ENCODE data around the gene GBGT1.

GBGT1 gene

DNA sequence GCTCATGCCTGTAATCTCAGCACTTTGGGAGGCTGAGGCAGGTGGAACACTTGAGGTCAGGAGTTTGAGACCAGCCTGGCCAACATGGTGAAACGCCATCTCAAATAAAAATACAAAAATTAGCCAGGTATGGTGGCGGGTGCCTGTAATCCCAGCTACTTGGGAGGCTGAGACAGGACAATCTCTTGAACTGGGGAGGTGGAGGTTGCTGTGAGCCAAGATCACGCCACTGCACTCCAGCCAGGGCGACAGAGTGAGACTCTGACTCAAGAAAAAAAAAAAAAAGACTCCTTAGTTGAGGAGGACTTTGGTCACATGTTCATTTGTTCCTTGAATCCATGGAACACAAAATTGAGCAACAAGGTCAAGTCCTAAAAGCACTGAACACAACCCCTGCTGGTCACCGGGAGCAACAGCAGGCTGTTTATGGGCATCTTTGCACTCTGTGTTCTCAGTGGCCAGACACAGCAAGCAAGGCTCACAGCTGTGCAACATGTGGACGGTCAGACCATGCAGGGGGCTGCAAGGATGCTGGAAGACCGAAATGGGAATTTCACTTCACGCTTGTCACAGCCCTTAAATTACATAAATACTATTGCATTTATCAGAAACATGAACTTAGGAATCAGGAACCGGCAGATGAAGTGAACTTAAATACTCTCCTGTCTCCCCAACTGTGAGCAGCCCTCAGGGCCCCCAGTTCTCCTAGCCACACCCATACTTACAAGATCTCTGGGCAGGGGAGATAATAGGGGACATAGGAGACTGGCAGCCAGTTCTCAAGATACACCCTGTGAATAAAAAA lies 2.8 kb downstream of the GBGT1 start:
- DNase-seq = peak; percentile 75

DNA sequence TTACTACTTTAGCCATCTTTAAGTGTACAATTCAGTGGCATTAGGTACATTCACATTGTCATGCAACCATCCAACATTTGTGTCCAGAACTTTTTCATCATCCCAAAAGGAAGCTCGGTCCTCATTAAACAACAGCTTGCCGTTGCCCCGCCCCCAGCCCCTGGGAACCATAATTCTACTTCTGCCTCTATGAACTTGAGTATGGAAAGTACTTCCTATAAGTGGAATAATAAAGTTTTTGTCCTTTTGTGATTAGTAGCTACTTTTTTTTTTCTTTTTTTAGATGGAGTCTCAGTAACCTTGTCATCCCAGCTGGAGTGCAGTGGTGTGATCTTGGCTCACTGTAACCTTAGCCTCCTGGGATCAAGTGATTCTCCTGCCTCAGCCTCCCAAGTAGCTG lies 5.0 kb downstream of the GBGT1 start:
- no peak for DNase-seq

DNA sequence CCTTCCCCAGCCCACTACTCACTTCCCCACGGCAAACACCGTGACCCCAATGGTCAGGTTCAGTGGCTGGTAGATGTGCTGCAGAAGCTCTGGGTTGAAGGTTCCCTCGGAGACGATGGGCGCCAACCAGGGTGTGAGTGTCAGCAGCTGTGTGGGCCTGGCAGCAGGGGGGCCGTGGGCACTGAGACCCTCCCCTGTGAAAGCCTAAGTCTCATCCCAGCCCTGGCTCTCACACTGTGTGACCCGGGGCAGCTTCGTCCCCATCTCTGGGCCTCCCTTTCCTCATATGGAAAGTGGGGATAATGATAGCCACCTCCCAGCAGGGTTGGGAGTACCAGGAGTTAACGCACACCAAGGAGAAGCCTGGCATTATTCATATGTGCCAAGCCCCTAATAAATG lies 8.6 kb downstream of the GBGT1 start:
- DNase-seq = no peak

DNA sequence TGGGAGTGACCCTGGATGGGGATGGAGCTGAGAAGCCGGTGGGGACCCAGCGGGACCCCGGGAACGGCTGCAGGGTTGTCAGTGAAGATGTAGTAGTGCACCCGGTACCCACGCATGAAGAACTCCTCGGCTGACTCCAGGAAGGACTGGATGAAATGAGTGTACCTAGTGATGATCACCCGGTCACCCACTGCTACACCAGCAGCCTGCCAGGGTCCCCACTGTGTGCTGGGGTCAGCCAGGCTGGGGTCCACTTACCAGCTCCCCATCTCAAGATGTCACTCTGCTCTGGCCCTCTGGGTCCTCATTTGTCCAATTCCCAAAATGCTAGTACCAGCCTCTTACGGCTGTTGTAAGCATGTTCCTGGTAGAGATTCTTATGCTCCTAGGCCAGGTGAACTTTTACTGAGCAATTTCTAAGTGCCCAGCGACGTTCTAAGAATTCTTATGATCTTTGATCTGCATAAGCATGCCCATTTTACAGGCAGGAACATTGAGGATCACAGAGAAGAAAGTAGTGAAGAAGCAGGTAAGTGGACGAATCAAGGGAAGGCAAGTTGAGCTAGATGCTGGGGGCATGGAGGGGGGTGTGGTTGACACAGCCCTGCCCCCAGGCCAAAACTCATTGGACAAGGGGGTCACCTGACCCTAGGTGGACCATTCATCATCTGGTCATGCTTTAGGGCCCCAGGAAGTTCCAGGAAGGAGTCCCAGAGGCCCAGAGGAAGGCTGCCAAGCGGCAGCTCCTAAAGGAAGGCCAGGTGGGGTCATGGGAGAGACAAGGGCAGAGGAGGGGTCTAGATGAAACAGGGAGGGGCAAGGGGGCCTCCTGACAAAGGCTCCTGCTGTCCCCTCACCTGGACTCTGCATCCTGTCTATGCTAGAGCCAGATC lies 9.4 kb downstream of the GBGT1 start:
- DNase-seq = no peak

DNA sequence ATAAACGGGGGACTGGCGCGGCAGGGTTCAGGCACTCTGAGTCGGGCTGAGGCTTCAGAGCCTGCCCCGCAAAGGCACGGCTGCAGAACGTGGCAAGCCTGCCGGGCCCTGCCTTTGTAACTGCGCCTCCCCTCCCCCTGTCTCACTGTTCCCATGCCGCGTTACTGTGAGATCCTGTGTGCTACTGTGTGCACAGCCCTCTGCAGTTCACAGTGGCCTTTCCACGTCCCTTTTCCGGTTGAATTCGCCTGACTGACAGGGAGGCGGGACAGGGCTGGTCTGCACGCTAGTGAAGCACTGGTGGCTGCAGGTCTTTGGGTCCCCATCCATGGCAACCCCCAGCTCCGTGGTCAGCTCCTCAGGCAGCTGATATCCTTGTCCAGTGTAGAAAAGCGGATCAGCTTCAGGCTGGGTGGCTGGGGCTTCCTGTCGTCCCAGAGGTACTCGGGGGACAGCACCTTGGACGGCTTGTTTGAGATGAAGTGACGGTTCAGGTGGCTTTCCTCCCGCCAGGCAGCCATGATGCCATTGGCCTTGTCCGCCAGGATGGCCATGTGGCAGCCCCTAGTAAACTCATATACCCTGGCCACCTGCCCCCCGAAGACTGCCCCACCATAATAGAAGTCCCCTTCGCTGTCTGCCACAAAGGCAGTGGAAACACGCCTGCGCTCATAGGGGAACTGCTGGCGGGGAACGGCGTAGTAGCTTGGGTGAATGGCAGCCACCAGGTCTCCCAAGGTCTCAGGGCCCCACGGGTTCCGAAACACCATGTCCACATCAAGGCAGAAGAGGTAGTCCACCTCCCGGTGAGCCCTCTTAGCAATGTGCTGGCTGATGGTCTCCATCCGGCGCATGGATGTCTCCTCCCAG lies 10.3 kb downstream of the GBGT1 start:
- no peak for DNase-seq

DNA sequence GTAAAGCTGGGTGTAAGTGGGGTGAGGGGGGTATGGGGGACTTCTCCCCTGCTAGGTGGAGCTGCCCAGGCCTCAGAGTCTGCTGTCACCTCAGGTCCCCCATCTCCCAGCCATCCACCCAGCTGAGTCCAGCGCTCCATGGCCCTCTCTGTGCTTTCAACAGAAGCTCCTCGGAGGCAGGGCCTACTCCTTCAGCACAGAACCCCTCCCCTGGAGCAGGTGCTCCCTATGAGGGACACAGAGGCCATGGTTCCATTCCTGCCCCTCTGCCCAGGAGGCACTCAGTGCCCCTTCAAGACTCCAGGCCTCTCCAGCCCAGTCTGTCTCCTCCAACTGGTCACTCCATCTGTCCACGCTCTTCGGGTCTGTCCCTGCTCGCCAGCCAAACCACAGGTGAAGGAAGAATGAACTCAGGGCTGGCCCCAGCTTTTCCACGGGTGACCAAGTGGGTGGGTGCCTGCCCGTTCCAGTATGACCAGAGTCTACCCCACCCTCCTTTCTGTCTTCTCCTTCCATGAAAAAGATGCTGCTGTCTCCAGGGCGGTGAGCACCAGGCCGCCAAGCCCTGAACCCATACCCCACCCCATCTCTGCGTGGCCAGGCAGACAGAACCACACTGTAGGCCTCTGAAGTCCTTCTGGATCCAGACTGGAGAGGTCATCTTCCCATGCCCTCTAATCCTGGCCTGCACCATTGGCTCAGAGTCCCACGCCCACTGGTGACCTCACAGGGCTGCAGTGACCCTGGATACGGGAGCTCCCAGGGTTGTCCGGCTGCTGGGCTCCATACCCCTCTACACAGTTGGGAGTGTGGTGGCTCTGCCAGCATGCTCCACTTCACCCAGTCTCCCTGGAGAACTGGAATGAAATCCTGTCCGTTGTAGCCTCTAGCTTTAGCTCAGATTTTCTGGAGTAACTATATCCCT lies 11.9 kb downstream of the GBGT1 start:
- no peak for DNase-seq

DNA sequence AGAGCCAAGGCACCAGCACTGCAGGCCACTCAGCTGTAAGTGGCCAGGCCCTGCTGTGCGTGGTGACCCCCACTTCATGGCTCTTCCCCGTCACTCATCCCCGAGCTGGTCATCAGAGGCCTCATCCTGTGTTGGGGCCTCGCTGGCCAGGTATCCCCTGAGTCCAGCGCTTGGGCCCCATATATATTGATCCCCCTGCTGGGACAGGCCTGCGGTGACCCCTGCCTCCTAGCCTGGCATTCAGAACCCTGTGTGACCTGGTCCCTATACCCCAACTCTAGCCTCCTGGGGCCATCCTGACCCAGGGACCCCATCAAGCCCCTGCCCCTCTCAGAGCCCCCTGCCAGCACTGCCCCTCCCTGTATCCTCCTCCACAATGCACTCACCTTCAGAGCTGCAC lies 12.7 kb downstream of the GBGT1 start:
- no peak for DNase-seq

DNA sequence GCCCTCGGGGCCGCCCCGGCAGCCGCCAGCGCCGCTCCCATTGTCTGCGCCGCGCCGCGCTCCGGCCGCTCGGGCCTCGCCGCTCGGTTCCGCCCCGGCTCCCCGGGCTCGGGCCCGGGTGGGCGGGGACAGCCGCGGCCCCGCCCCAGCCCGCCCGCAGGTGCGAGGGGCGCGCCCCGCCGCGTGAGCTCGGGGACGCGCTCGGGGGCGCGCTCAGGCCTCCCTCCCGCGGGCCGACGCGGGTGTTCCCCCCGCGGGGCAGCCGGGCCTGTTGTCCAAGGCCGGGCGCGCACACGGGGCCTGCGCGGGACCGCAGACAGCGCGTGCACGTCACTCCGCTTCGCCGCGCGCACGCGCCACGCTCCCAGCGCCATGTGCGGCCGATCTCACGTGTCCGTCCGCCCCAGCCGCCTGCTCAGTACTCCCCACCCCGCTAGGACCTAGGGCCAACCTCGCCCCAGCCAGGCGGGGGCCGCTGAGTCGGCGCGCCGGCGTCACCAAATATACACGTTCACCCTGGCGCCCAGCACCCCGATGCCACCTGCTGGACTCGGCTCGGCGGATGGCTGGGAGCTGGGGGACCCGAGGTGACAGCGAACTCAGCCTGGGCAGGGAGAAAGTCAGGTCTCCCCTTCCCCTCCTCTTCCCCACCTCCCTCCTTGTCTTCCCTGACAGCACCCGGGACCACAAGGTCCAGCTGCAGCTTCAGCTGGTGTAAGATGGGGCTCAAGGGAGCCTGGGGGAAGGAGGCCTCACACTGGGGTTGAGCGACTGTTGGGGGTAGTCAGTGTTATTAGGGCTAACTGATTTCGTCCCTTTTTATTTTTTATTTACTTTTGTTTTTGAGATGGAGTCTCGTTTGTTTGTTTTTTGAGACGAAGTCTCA lies 14.3 kb downstream of the GBGT1 start:
- peak; percentile 87 for DNase-seq

DNA sequence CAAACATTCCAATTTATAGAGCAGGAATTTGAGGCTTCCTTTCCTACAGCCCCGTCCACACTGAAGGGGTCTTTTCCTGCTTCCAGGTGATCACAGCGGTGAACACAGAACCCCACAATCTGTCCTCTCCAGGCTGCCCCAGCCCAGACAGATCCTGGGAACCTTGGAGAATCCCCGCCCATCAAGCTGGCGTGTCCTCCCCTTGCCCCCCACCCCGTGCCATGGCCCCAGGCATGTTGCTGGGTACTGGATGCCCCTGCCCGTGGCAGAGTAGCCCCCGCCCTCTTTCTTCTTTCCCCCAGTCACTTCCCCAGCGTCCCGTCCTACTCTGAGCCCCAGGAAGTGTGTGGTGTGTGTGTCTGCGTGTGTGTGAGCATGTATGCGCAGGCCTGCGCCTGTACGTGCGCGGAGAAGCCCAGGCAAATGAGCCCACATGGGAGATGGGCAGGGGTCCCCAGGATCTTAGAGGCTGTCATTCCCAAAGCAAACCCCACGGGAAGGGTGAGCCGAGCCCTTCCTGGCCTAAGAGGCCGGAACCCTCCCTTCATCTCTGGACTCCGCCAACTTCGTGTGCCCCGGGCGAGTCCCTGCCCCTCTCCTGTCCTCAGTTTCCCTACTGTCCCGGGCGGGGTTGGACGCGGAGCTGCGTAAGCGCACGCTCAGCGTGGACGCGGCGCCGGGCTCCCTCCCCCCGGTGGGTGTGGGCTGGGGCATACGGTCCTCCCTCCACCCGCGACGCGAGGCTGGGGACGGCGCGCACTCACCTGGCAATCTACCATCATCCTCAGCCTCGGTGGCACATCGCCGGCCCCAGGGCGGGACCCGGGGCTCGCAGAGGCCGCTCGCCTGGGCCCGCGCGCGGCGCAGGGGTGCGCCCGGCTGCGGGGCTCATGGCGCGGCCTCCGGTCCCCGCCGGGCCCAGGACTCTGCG lies 15.2 kb downstream of the GBGT1 start:
- peak; percentile 37 for DNase-seq

DNA sequence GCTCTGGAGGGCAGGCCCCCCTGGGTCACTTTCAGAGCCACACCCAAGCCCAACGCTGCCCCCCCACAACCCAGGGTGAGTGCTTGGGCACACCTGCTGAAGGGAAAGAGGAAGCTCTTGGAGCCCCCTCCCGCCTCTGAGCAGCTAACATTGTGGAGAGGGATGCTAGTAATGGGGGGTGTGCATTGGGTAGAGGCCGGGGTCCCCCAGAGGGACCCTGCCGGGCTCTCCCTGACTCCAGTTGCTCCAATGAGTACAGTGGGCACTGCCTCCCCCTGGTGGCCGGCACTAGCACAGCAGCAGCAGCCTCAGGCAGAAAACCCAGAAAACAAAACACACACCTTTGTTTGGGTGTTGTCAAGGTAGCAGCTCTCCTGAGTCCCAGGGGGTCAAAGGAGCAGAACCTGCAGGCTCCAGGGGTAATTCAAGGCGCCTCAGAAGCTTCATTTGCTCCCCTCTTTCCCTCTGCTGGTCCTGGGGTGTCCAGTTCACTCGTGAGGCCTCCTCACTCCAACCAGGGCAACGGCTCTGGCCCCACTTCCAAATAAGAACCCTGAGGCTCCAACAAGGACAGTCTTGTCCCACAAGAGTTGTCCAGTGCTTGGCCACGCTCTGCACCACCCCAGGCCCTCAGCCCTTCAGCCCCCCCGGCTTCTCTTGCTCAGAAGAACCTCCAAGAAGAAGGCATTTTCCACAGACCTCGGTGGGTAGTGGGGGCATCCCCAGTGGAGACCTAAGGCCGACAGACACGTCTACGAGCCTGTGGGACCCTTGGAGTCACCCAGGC lies 16.1 kb downstream of the GBGT1 start:
- peak; percentile 34 for DNase-seq

DNA sequence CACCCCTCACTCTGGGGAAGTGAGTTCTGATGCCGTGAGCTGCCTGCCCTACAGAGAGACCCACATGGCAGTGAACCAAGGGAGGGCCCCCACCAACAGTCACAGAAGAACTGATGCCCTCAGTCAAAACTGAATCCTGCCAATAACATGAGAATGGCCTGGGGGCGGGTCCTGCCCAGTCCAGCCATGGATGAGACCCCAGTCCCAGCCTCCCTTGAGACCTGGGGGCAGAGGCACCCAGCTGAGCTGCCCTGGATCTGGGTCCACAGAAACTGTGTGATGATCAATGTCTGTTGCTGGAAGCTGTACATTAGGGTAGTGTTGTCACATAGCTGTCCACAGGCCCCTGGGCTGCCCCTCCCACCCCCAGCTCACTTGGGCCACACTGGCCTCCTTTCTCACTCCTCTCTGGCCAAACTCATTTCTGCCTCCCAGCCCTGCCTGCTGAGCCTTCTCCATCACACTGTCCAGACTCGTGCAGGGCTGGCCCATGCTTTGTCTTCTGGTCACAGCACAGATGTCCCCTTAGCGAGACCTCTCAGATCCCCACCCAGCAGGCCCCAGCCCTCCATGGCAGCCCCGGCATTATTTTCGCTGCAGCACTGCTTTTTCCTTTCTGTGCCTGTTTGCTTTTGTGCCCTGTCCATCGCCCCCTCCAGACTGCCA lies 16.8 kb downstream of the GBGT1 start:
- DNase-seq = no peak

DNA sequence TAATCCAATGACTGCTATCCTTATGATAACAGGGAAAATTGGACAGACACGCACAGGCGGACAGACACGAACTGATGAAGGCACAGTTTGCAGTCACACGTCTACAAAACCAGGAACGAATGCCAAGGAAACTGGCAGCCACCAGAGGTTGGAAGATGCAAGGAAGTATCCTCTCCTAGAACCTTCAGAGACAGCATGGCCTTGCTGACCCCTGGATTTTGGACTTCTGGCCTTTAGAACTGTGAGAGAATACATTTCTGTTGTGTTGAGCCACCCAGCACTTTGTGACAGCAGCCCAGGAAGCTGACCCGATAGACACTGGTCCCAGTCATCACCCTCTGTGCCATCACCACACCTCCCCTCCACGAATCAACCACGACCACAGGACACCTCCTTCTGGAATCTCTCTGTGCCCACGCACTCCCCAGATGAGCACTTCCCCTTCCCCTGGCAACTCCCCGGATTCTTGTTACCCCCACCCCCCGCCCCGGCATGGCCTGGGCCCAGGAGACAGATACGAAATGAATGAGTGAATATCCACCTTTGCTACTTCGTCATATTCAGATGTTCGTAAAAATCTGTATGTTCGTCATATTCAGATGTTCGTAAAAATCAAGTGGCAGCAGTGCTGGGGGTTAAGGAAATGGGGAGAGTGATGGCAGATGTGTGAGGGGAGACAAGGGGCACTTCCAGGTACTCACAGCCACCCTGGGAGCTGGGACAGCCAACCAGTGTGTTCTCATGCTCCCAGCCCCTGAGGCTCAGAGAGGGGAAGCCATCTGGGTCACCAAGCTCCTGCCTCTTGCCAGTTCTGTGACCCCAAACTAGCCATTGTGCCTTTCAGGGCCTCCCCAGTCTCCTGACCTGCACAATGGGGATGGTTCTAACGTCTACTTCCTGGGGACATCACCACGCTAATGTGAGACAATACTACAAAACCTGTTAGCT lies 18.5 kb downstream of the GBGT1 start:
- DNase-seq = no peak

DNA sequence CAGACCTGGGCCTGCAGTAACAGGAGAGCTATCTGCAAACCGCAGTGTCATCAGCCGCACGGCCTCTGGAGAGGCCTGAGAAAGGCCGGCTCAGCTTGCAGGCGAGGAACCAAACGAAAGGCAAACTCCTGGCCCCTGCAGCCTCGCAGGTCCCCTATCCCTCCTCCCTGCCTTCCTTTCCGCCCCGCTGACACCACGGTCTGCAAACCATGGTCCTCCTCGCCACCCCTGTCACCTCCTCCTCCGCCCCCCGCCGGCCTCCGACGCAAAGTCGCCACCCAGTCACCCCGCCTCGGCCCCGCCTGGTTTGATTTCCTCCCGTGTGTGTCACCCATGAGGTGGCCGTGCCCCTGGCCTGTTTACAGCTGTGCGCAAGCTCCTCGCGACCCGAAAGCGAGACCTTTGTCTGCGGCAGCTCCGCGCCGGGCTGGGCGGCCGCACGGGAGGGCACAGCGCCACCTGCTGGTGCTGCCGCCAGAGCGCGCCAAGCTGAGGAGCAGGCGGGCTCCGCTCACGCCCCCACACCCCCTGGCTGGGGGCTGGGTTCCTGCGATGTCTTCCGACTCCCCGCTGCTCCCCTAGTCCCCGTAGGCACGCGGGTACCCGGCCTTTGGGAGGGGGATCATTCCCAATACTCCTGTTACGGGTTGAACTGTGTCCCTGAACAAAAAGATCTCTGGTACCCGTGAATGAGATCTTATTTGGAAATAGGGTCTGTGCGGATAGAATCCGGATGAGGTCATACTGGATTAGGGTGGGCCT lies 19.4 kb downstream of the GBGT1 start:
- DNase-seq = peak; percentile 68

DNA sequence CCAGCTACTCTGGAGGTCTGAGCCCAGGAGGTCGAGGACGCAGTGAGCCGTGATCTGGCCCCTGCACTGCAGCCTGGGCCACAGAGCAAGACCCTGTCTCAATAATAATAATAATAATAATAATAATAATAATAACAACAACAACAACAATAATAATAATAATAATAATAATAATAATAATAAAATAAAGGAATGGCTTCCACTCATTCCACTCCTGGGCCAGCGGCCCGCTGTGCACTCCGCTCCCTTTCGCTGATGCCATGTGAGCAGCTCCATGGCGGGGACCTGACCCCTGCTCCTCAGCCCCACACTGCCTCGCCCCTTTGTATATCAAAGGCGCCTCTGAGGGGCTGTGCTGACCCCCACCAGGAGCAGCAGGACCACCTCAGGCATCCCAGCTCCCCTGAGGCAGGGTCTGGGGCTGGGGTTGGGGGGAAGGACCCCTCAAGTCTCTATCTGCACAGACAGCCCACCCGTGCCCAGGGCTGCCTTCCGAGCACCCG lies 20.0 kb downstream of the GBGT1 start:
- DNase-seq = no peak

DNA sequence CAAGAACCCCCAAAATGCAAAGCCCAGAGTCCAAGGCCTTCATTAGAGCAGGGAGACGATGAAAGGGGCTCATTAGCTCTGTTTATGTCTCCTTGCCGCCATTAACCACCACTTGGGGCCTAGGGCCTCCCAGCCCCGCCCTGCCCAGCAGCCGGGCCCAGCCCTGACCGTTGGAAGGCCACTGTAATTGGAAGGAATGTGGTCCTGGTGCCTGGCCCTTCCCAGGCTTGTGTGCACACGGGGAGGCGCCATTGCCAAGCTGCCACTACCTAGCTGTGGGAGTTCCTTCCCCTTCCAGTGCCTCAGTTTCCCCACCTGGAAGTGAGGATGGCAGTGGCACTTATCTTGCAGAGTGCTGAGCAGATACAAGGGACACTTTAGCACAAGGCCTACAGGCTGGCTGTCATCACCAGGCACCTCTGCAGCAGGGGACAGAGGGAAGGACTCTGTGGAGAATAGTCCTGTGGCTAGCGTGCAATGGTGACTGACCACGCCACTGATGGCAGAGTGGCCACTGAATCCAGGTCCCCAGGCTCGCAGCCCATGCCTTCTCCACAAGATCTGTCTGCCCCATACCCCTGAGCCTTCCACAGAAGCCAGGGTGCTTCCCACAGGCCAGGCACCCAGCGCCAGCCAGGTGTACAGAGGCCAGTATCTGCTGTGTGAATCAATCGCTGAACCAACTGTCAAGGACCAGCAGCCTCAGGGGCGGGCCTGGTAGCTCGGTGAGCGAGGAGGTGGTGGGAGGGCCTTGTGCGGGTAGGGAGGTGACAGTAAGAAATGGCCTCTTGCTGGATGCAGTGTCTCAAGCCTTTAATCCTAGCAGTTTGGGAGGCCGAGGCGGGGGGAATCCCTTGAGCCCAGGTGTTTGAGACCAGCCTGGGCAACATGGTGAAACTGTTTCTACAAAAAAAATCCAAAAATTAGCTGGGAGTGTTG lies 20.8 kb downstream of the GBGT1 start:
- no peak for DNase-seq
